ENCODE data around the gene PHF2. TPM values are rescaled to one million over a fixed set of nuclear protein-coding genes. Genes with fewer than 3 reads are reported as not detected.

Gene PHF2
- total and polyA plus RNA-seq, 2 experiments from 2014 or later = 4.3 to 11.8 TPM

- Mint-ChIP-seq H3K9me3 (no peaks in the 10 kb centered on the region), H3K4me3 (no peak overlapping the region), H3K4me1 (peaks cover 27% of the 10 kb centered on the region), H3K36me3 (ENCODE audit: low read depth) (no peaks in the 10 kb centered on the region; the same call in 1 of the 3 replicates), H3K27me3 (ENCODE audit: insufficient read depth, low read depth, poor library complexity) (peaks cover 4% of the 10 kb centered on the region), H3K27ac (no peak overlapping the region)
- no peak overlapping the region for H3K27ac ChIP-seq (ENCODE audit: low read depth)
- no peak; the same call in 2 of the 3 replicates for ATAC-seq
- no peaks in the 10 kb centered on the region for H3K27me3 ChIP-seq (ENCODE audit: insufficient read depth)
- no peak overlapping the region for H3K4me2 ChIP-seq
- DNase-seq (ENCODE audit: low spot score) = no peak
- no peak overlapping the region for H2AFZ ChIP-seq
- TF ChIP-seq NANOG (IDR thresholded peaks at IDR 0.05; ENCODE audit: borderline replicate concordance) (no peak), CTCF (conservative IDR thresholded peaks at IDR 0.05; ENCODE audit: low read depth in 2 of 2) (peak in 1 of 2 experiments; percentile 47; a peak in 3 of 4 replicates)
- H3K4me3 ChIP-seq = no peak overlapping the region
- H3K79me2 ChIP-seq (replicated peaks; ENCODE audit: insufficient read depth) = peaks cover 38% of the 10 kb centered on the region
- H4K20me1 ChIP-seq (replicated peaks; ENCODE audit: insufficient read depth) = peaks cover 6% of the 10 kb centered on the region; the same call in 1 of the 2 replicates
- no peaks in the 10 kb centered on the region for H3K4me1 ChIP-seq (ENCODE audit: insufficient read depth)
- no peaks in the 10 kb centered on the region for H3K9me2 ChIP-seq (ENCODE audit: insufficient read depth)
- no peaks in the 10 kb centered on the region for H3K36me3 ChIP-seq (ENCODE audit: insufficient read depth)
- no peaks in the 10 kb centered on the region for H3F3A ChIP-seq (replicated peaks; ENCODE audit: low read depth)
Observed at GRCh38 chr9:93587651-93588347, 11.4 kb downstream of the PHF2 start.

GRCh38 chr9:93588641-93589609 is 12.5 kb downstream of the PHF2 start:
- Histone ChIP-seq H3K27ac (ENCODE audit: low read depth) (no peak overlapping the region), H3K4me1 (ENCODE audit: insufficient read depth) (no peaks in the 10 kb centered on the region; the same call in 1 of the 2 replicates), H2AFZ (no peak overlapping the region), H3K4me3 (no peak overlapping the region), H3K27me3 (ENCODE audit: insufficient read depth) (no peaks in the 10 kb centered on the region), H4K20me1 (replicated peaks; ENCODE audit: insufficient read depth) (peaks cover 6% of the 10 kb centered on the region), H3F3A (replicated peaks; ENCODE audit: low read depth) (no peaks in the 10 kb centered on the region), H3K79me2 (replicated peaks; ENCODE audit: insufficient read depth) (peaks cover 36% of the 10 kb centered on the region), H3K9me2 (ENCODE audit: insufficient read depth) (no peaks in the 10 kb centered on the region), H3K36me3 (ENCODE audit: insufficient read depth) (no peaks in the 10 kb centered on the region), H3K4me2 (no peak overlapping the region)
- DNase-seq (ENCODE audit: low spot score) (no peak), ATAC-seq (no peak)
- Mint-ChIP-seq H3K9me3 (no peaks in the 10 kb centered on the region), H3K4me3 (no peak overlapping the region), H3K4me1 (peaks cover 33% of the 10 kb centered on the region), H3K27me3 (ENCODE audit: insufficient read depth, low read depth, poor library complexity) (peaks cover 4% of the 10 kb centered on the region), H3K27ac (no peak overlapping the region), H3K36me3 (ENCODE audit: low read depth) (no peaks in the 10 kb centered on the region; the same call in 1 of the 3 replicates)
- no peak for TF ChIP-seq CTCF (conservative IDR thresholded peaks at IDR 0.05; ENCODE audit: low read depth in 2 of 2)
